ENCODE results near the gene BIK.
"Not testable (repeated sequence)": the region's sequence is repeated elsewhere in the genome, so short reads cannot be mapped to it uniquely, and the experiment has no call there.

BIK gene, protein sequence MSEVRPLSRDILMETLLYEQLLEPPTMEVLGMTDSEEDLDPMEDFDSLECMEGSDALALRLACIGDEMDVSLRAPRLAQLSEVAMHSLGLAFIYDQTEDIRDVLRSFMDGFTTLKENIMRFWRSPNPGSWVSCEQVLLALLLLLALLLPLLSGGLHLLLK

DNA sequence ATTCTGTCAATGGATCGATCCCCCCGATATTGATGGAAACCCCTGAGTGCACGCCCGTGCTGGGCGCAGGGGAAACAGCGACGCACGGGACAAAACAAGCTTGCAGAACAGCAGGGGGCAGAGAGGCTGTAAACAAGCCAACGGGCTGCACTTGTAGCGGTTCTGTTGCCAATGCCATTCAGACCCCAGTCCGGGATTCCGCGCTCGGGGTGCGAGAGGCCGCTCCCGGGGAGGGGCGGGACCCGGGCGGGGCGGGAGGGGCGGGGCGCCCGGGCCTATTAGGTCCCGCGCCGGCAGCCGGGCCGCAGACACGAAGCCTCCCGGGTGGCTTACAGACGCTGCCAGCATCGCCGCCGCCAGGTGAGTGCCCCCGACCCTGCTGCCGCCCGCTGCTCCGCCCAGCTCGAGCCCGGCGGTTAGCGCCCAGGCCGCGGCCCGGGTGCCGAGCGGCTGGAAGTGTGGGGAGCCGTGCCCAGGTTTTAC, at the start of gene BIK:
Gene BIK, plus strand, starts transcription at position 307 of the 483 bp plus-strand sequence. CDS start 13,273 bp downstream, outside the sequence.
- peak; percentile 46 for DNase-seq

DNA sequence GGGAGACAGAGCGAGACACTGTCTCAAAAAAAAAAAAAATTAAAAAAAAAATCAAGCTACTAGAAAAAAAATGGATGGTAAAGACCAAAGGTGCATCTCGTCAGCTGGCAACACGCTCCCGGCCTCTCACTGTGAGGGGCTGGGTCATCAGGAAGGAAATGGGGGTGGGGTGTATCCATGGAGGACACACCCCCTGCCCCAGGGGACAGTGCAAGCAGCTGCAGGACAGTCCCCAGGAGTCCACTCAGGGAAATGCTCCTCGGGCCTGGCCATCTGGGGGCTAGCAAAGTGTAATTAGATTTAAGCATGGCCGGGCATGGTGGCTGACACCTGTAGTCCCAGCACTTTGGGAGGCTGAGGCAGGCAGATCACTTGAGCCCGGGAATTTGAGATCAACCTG, 44.4 kb upstream of the BIK start:
- DNase-seq = no peak

DNA sequence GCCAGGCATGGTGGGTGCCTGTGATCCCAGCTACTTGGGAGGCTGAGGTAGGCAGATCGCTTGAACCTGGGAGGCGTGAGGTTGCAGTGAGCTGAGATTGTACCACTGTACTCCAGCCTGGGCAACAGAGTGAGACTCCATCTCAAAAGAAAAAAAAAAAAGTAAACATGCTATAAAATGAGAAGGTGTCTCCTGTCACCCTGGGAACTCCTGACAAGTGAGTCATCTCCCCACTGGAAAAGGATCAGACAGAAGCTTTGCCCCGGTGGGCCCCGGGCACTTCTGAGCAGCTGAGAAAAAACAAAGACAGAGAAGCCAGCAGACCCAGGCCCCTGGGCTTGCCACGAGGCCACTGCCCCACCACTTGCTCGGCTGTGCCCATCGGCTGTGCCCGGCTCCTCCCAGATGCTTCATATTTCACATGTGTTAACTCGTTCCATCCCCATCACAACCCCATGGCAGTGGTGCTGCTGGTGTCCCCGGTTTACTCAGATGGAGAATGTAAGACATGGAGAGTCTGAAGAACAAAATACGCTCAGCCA, 43.6 kb upstream of the BIK start:
- DNase-seq = no peak

DNA sequence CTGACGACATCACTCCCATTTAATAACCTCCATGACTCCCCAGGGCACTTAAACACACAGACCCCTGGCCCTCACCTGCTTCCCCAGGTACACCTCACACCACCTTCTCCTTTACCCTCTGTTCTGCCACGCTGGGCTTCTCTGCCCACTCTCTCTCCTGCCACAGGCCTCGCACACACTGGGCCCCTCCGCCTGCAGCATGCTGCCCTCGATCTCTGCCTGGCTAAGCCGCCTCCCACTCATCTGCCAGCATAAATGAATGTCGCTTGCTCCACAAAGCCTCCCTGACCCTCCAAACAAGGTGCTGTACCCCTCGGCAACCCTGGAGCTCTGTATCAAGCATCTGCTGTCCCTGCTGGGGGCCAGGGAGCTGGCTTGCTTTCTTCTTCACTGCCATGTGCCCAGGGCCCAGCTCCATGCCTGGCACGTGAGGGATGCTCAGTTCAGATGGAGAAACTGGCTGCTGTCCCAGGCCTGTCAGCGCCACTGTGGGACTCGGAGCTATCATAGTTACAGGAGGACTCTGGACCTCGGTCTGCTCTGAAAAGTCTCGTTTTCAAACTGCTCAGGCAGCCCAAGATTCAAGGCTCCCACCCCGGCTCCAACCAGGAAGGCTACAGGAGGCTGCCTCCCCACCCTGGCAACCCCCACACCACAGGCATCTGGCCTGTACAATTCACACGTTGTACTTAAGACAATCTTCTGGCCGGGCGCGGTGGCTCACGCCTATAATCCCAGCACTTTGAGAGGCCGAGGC, 33.3 kb upstream of the BIK start:
- no peak for DNase-seq

DNA sequence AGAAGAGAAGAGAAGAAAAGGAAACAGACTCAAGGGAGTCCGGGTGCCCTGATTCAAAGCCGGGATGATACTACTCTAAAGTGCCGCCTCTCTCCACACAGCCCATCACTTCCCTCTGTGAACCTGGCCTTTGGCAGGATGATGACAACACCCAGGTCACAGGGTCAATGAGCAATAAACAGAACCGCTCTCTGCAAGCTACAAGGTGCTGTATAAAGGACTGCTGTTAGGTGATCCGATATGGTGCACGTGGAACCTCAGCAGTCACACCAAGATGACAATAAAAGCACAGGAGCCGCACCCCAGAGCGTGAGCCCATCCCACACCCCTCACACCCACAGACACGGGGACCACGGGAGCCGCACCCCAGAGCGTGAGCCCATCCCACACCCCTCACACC, 32.0 kb upstream of the BIK start:
- DNase-seq = no peak

DNA sequence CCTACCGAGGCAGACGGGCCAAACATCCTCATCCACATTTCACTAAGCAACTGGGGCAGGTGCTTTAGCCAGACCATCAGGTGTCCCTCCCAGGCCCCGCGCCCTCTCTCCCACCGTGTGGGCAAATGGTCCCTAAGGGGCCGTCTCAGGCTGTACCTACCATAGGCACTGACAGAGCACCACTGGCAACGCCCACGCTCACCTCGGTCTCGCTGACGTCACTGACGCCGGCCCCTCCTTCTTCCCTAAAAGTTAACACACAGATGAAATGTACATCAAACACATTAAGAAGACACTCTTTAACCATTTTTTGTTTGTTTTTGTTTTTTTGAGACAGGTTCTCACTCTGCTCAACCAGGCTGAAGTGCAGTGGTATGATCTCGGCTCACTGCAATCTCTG, 30.8 kb upstream of the BIK start:
- DNase-seq = no peak

DNA sequence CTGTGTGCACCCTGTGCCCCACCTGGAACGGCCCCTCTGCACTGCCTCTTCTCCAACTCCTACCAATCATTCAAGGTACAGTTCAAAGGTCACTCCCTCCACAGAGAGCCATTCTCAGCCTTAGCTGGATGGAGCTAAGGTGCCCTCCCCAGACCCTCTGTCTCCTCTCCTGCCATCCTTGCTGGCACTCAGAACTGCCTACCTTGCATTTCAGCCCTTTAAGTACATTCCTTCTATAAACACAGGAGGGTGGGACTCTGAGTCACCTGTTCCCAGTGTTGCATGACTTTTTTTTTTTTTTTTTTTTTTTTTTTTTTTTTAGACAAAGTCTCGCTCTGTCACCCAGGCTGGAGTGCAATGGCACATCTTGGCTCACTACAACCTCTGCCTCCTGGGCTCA, 29.9 kb upstream of the BIK start:
- DNase-seq = no peak

DNA sequence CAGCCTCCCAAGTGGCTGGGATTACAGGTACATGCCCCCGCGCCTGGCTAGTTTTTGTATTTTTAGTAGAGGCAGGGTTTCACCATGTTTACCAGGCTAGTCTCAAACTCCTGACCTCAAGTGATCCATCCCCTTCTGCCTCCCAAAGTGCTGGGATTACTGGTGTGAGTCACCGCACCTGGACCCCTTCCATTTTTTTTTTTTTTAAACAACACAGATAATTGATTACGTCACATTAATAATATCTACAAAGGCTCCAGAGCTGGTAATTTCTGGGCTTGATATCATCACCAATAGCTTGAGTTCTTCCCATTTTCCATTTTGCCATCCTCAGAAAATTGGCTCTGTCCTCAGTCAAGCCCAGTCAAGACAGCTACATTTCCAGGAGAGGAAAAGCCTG, 28.6 kb upstream of the BIK start:
- no peak for DNase-seq

DNA sequence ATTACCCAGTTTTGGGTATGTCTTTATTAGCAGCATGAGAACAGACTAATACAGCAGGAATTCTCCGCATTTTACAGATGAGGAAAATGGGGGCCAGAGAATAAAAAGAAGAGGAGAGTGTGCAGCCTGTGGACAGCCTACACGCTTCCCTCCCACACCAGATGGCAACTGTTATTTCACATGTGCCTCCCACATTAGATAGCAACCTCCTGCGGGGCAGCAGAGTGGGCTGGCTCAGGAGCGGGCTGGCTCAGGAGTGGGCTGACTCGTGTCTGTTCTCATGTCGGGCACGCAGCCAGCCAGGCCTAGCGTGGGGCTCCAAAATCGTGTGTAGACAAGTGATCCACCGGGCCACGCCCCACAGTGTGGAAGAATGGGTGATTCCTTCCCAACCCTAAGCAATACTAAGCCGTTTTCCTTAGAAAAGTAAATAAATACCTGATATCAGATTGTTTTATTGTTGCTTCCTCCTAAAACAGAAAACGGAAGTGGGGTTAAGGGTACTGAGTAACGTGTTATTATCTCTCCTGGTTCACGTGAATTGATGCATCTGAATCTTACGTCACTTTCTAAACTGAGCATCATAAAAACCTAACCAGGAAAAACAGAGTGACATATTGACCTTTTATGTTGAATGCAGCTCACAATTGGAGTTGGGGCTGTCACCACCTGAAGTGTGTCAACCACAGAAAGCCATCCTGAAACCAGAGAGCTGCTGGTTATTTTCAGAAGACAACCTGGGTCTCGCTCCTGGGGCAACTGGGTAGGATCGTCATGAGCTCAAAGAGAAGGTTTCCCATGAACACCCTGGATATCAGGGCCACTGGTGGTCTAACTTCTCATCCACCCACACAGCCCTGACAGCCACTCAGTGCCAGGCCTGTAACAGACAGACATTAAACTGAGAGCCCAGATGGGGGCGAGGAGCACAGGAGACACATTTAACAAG, 24.6 kb upstream of the BIK start:
- DNase-seq = no peak

DNA sequence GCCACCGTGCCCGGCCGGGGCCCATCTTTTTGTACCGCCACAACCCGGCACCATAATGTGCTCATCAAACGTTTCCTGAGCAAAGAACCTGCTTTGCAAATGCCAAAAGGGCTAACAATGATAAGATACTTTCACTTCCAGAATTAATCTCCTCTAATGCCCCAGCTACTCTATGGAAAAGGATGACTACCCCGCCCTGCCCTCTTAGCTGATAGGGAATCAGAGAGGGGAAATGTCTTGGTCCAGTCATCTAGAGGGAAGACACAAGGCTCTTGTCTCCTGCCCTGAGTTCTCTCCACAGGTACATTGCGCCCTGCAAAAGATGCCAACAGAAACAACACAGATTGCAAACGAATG, 21.9 kb upstream of the BIK start:
- no peak for DNase-seq

DNA sequence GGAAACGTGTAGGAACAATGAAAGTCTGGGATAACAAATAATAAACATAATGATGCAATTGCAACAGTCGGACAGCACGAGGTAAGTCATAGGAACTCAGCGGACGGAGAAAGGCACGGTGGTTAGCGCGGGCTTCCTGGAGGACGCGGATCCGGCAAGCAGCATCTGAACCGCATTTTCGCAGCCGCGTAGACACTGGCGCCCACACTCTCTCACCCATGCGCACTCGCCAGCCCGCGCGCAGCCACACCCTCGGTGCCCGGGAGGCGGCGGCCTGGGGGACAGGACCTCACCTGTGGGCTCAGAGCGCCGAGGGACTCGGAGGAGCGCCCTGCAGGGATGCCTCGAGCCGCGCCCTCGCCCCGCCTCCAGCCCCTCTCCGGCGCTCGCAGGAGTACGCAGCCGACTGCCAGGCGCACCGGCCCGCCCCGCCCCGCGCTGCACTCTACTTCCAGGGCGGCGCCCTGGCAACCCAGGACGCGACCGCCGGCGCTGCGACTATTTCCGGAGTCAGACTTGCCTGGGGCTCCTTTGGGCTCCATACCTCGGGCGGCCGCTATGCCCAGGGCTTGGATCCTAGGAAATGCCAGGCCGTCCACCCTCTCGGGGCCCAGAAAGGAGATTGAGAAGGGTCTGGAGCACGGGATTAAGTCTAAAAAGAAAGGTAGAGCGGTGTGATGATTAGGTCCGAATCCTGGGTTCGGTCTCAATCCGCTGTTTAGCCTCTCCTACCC, 21.4 kb upstream of the BIK start, which contains the start of gene TTLL1:
Gene TTLL1, minus strand, starts transcription at position 408 of the 734 bp plus-strand sequence. CDS start 13,805 bp downstream, outside the sequence.
- no peak for DNase-seq

DNA sequence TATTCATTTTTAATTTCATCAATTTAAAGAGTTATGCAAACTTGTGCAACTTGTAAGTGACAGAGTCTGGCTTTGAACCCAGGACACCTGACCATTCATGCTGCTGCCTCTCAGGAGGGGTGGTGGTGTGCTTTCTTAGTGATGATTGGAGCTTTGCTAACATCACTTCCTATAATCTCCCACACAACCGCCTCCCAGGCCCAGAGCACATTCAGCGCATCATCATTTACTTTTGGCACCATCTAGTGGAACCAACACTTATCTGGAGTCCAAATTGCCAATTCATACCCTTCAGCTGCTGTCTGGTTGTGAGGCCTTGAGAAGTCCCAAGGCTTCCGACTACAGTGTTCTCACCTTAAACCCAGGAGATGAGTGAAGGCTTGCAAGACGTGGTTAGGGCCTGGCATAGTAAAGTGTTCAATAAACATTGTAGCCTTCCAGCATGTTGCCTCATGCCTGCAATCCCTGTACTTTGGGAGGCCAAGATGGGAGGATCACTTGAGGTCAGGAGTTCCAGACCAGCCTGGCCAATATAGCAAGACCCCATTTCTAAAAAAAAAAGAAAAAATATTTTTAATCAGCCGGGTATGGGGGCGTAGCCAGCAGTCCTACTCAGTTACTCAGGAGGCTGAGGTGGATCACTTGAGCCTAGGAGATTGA, 20.3 kb upstream of the BIK start:
- peak; percentile 57 for DNase-seq

DNA sequence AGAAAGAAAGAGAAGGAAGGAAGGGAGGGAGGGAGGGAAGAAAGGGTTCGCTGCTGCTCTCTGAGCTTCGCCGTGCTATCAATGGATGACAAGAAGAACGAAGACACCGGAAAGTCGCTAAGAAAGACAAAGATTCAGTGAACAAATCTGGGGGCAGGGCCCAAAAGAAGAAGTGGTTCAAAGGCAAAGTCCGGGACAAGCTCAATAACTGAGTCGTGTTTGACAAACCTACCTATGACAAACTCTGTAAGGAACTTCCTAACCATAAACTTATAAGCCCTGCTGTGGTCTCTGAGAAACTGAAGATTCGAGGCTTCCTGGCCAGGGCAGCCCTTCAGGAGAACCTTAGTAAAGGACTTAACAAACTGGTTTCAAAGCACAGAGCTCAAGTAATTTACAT, 18.5 kb upstream of the BIK start:
- no peak for DNase-seq

DNA sequence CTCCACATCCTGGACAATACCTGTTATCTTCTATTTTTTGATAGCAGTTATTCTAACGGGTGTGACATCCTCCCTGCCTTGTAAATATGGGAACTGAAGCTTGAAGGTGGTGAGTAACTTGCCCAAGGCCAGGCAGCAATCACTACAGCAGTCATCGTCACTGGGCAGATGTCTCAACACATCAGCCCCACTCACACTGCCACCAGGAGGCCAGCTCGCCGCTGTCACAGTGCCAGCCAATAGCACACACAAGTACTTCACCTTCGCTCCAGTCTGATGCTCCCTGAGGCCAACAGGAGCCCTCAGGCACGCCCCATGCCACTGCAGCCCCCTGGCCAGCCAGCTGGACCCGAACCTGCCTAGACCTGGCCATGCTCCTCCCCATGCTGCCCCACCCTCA, 16.5 kb upstream of the BIK start:
- DNase-seq = no peak

DNA sequence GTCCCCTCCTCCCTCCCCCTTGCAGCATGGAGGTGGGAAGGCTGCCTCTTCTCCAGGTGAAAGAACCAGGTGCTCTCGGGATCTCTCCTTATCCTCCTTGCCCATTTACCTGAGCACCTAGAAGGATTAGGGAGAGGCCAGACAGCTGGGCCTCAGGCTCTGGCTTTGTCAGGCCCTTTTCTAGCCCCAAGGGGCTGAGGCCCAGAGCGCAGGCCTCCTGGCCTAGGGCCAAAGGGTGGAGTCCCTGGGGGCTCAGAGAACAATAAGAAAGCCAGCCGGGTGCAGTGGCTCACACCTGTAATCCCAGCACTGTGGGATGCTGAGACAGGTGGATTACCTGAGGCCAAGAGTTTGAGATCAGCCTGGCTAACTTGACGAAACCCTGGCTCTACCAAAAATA, 16.0 kb upstream of the BIK start:
- DNase-seq = peak; percentile 12

DNA sequence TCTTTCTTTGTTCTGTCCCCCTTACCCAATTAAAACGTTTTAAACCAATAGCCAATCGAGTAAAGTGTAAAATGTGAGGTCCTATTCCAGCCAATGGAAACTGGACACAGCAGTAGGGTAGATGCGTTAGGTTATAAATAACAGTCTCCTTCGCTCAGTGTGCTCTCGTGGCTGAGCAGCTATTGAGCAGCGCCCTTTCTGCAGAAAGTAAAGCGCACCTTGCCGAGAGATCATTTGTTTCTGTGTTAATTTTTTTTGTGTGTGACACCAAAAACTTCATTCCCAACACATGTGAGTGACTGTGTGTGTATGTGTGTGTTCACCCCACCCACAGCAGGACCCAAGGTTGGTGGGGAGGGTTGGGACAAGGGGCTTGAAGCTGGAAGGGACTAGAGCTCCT, 14.1 kb upstream of the BIK start:
- no peak for DNase-seq

DNA sequence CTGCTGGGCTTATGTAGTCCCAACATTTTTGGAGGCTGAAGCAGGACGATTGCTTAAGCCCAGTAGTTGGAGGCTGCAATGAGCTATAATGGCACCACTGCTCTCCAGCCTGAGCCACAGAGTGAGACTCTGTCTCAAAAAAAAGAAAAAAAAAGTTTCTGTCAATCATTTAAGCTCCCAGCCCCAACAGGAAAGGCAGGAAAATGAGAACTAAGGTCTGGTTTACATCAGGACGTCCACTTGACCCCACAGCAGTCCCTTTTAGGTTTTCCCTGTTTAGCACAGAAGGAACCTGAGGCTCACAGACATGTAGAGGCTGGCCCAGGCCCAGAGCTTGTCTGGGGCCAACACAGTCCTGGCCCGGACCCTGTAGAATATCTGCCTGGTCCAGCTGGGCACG, 12.2 kb upstream of the BIK start:
- no peak for DNase-seq

DNA sequence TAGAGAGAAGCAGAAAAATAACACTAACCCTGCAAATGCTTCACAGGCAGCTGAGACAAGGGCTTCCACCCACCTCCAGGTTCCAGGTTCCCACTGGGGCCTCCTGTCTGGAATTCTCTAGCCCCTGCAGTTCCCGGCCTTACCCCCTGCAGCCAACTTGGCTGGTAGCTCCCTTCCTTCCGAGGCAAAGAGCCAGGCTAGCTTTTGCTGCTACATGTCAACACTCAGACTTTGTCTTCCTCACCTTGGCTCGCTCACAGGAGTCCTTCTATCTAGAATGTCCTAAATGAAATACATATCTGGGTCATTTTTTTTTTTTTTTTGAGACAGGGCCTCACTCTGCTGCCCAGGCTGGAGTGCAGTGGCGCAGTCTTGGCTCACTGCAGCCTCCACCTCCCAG, 11.5 kb upstream of the BIK start:
- no peak for DNase-seq

DNA sequence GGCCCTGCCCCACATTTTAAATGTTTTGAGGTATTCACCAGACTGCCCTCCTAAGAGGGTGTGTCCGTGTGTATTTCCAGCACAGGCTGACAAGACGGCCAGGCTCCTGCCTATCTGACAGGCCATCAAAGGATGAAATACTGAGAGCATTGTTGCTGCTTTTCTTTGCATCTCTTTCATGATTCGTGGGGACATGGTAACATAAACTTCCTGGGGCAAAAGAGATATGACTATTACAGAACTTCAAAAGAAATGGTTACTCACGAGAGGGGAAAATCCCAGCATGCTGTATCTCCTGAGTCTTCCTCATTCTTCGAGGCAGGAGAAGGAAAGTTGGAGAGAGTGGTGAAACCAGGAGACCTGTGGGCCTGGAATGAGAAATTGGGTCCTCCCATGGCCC, 10.3 kb upstream of the BIK start:
- DNase-seq = no peak

DNA sequence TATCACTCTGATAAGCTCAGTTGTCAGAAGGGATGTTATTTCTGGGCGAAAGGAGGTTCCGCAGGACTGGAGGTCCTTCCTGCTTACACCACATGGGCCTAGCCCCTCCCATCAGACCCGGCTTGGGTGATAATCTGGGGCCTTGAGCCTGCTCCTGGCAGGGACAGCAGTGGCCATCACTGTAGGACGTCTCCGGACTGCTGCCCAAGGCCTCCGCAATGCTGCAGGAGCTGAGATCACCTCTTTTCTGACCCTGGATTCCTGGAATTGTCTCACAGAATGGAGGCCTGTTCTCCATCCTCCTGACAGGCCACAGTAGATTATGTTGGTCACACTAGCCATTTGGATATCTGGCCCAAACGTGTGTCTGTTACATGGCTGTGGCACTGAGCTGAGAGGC, 9.2 kb upstream of the BIK start:
- DNase-seq = no peak

DNA sequence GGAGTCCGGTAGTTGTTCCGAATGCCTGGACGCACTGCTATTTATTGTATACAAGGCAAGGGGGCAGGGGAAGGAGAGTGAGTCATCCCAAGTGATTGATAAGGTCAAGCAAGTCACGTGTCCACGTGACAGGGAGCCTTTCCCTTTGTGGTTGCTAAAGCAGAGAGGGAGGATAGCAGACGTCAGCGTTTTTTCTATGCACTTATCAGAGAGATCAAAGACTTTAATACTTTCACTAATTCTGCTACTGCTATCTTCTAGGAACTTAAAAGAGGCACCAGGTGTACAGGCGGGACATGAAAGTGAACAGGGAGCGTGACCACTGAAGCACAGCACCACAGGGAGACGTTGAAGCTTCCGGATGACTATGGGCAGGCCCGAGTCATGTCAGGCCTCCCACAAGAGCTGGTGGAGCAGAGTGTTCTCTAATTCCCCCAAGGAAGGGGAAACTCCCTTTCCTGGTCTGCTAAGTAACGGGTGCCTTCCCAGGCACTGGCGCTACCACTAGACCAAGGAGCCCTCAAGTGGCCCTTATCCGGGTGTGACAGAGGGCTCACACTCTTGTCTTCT, 6.4 kb upstream of the BIK start:
- DNase-seq = not testable (repeated sequence)

DNA sequence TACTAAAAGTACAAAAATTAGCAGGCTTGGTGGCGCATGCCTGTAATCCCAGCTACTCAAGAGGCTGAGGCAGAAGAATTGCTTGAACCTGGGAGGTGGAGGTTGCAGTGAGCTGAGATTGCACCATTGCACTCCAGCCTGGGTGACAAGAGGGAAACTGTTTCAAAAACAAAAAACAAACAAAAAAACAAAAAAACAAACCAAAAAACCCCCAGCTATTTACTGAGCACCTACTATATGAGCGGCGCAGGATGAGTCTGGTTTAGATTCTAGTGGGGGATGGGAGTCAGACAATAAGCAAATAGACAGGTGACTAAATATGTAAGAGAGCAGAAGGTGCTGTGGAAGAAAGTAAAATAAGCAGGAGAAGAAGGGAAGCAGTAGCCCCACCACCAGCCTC, 5.6 kb upstream of the BIK start:
- DNase-seq = not testable (repeated sequence)
